NK-92 (cell line): ENCODE measurements around the gene MAEA.

Experiments used
- DNase-seq: peaks from one replicate; lab custom pipeline; 2025; ENCODE audit not compliant: unreplicated experiment; lab: John Stamatoyannopoulos, UW

Gene MAEA

DNA sequence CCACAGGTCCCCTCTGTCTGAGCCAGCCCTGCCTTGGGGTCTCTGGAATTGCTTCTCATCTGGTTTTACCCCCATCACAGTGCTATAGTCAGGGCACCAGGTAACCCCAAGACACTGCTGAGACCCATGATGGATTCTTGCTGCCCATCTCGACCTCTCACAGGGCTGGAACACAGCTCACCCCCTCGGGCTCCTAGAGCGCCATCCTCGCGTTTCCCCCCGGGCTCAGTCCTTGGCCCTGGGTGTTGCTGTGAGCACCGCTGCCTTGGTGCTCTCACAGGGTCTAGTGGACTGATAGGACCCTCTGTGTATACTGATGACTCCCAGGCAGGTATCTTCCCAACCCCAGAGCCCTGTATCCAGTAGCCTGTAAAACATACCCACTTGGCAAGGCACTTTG lies 8.8 kb downstream of the MAEA start:
- DNase-seq: no peak

GRCh38 chr4:1299301-1299860 lies 9.7 kb downstream of the MAEA start:
- DNase-seq: no peak

GRCh38 chr4:1300466-1301455 lies 11.1 kb downstream of the MAEA start:
- no peak for DNase-seq

- no peak for DNase-seq
Observed at GRCh38 chr4:1302159-1302558, 12.5 kb downstream of the MAEA start.

DNA sequence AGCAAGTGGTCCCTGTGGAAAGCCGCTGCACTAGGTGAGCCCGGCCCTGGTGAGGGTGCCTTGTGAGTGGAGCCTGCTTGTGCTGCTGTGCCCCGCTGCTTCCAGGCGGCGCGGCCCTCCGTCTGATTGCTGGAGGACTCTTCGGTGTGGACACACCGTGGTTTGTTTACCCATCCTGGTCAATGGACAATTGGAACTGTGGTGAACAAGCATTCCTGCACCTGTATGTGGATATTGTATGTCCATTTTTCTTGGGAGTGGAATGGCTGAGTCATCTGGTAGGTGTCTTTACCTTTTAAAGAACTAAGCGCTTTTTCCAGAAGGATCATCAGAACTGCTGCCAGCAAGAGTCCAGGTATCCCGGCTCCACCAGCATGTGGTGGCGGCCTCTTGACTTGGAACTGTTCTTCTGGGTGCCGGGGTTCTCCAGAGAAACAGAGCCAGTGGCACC lies 15.6 kb downstream of the MAEA start:
- no peak for DNase-seq

GRCh38 chr4:1305781-1306455 lies 16.2 kb downstream of the MAEA start:
- DNase-seq: no peak

- DNase-seq: no peak
Observed at GRCh38 chr4:1307951-1308735, 18.5 kb downstream of the MAEA start.

GRCh38 chr4:1309261-1310010 lies 19.7 kb downstream of the MAEA start:
- DNase-seq: no peak

GRCh38 chr4:1310031-1310795 lies 20.5 kb downstream of the MAEA start:
- no peak for DNase-seq

- no peak for DNase-seq
Observed at GRCh38 chr4:1310796-1311631, 21.3 kb downstream of the MAEA start.

- no peak for DNase-seq
Observed at GRCh38 chr4:1312821-1313640, 23.3 kb downstream of the MAEA start.

- DNase-seq: no peak
Observed at GRCh38 chr4:1315306-1315705, 25.6 kb downstream of the MAEA start.

DNA sequence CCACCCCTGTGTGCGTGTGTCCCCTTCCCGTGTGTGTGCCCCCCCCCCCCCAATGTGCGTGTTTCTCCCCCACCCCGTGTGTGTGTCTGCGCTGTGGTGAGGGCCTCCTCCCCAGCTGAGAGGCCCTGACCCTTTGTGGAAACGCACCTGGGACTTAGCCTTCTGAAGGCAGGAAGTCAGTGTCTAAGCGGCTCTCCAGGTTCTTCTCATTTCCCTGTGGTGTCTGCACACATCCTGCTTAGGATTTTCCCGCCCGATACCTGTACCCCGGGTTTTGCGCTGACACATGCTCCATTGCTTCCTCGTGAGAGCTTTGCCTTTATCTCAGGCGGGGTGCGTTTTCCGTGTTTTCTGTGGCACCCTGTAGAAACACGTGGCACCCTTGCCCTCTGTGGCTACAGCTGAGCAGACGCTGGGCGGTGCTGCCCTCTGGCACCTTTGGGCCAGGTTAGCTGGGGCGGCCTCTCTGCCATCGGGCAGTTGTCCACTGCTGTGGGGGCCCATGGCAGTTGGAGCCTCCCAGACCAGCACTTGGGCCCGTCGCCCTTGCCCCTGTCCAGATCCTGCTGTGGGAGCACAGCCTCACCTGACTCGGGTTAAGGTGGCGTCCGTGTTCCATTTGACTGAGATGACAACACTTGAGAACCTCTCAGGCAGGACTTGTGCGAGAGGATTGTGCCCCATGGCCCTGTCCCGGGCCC lies 26.3 kb downstream of the MAEA start:
- no peak for DNase-seq

- DNase-seq: no peak
Observed at GRCh38 chr4:1316537-1317168, 27.0 kb downstream of the MAEA start.

DNA sequence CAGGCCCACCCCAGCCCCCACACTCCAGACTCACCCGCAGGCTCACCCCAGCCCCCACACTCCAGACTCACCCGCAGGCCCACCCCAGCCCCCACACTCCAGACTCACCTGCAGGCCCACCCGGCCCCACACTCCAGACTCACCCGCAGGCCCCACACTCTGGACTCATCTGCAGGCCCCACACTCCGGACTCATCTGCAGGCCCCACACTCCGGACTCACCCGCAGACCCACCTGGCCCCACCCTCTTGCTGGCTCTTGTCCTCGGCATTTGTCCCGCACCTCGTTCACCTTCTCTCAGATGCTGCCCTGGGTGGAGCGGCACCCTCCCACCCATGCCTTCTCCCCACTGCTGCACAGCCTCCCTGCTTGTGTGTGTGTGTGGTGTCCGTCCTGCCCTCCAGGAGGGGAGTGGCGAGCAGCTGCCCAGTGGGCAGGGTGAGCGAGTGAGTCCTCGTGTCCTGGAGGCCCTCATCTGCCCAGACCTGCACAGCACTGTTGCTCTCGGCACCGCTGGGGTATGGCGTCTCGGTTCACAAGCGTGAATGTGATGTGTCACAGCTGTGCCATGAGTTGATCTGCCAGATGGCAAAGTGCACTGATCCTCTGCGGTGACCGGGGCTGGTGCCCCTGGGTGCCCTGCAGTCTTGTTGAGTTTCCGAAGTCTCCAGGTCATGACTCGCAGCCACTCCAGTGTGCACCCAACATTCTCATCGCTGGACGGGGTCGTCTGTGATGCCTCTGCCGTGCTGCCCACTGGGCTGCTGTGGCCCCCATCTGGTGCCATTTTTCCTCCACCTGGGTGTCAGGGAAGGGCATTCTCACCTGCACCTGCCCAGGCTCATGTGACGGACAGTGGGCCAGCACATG lies 27.7 kb downstream of the MAEA start:
- DNase-seq: no peak

DNA sequence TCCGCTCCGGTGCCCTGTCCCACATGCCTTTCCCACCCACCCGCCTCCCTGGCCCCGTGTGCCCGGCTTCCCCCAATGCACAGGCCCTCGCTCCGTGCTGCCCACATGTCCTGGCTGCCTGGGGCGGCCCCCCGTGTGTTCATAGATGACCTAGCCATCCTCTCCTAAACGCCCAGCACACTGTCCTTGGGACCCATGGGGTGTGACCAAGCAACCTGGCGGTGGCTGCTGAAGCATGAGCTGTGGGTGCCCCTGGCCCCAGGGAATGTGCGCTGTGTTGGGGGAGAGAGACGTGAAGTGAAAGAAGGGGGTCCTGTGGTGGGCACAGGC lies 28.3 kb downstream of the MAEA start:
- DNase-seq: no peak
